ENCODE measurements around the gene TTLL11.

TTLL11 gene

GRCh38 chr9:122129969-122130368, 36.9 kb upstream of the TTLL11 start:
- no peak for TF ChIP-seq CTCF (IDR thresholded peaks at IDR 0.05; ENCODE audit: control insufficient read depth, extremely low read depth, insufficient read depth)
- H3K4me3 ChIP-seq (ENCODE audit: low read depth, low read length) = no peak overlapping the region
- DNase-seq (ENCODE audit: low read depth) = no peak

- DNase-seq (ENCODE audit: low read depth) = no peak
- H3K4me3 ChIP-seq (ENCODE audit: low read depth, low read length) = no peak overlapping the region
- no peak for TF ChIP-seq CTCF (IDR thresholded peaks at IDR 0.05; ENCODE audit: control insufficient read depth, extremely low read depth, insufficient read depth)
Observed at GRCh38 chr9:122128969-122129343, 35.8 kb upstream of the TTLL11 start.

GRCh38 chr9:122128007-122128968, 35.2 kb upstream of the TTLL11 start:
- TF ChIP-seq CTCF (IDR thresholded peaks at IDR 0.05; ENCODE audit: control insufficient read depth, extremely low read depth, insufficient read depth) = no peak

GRCh38 chr9:122127396-122127798, 34.3 kb upstream of the TTLL11 start:
- H3K4me3 ChIP-seq (ENCODE audit: low read depth, low read length) = no peak overlapping the region
- DNase-seq (ENCODE audit: low read depth) = no peak
- no peak for TF ChIP-seq CTCF (IDR thresholded peaks at IDR 0.05; ENCODE audit: control insufficient read depth, extremely low read depth, insufficient read depth)

More at GRCh38 chr9:122128007-122128968, 35.2 kb upstream of the TTLL11 start:
- no peak for DNase-seq (ENCODE audit: low read depth)
- no peak overlapping the region for H3K4me3 ChIP-seq (ENCODE audit: low read depth, low read length)

- no peak for DNase-seq (ENCODE audit: low read depth)
- TF ChIP-seq CTCF (IDR thresholded peaks at IDR 0.05; ENCODE audit: control insufficient read depth, extremely low read depth, insufficient read depth) = no peak
- H3K4me3 ChIP-seq (ENCODE audit: low read depth, low read length) = no peak overlapping the region
Observed at GRCh38 chr9:122126331-122127261, 33.5 kb upstream of the TTLL11 start.

- H3K4me3 ChIP-seq (ENCODE audit: low read depth, low read length) = no peak overlapping the region
- TF ChIP-seq CTCF (IDR thresholded peaks at IDR 0.05; ENCODE audit: control insufficient read depth, extremely low read depth, insufficient read depth) = no peak
- DNase-seq (ENCODE audit: low read depth) = no peak
Observed at GRCh38 chr9:122125509-122126330, 32.6 kb upstream of the TTLL11 start.

All from LNCaP clone FGC (cell line).